Measurements from ENCODE around the gene ARNT2.

Gene ARNT2

GRCh38 chr15:80442728-80443403 lies 38.7 kb downstream of the ARNT2 start:
- no peak for DNase-seq

GRCh38 chr15:80444680-80445251 lies 40.6 kb downstream of the ARNT2 start:
- no peak for DNase-seq

- DNase-seq = no peak
Measured at GRCh38 chr15:80445300-80446041, 41.3 kb downstream of the ARNT2 start.

- no peak for DNase-seq
Measured at GRCh38 chr15:80447077-80447476, 42.9 kb downstream of the ARNT2 start.

GRCh38 chr15:80449825-80450224 lies 45.6 kb downstream of the ARNT2 start:
- DNase-seq = no peak

- no peak for DNase-seq
Measured at GRCh38 chr15:80450811-80451321, 46.7 kb downstream of the ARNT2 start.

- no peak for DNase-seq
Measured at GRCh38 chr15:80452166-80452565, 48.0 kb downstream of the ARNT2 start.

- no peak for DNase-seq
Measured at GRCh38 chr15:80455051-80455648, 51.0 kb downstream of the ARNT2 start.

- peak; percentile 63 for DNase-seq
Measured at GRCh38 chr15:80455668-80456442, 51.7 kb downstream of the ARNT2 start.

GRCh38 chr15:80456517-80457492 lies 52.6 kb downstream of the ARNT2 start:
- DNase-seq = no peak

- no peak for DNase-seq
Measured at GRCh38 chr15:80457896-80458295, 53.7 kb downstream of the ARNT2 start.

GRCh38 chr15:80458580-80458979 lies 54.4 kb downstream of the ARNT2 start:
- no peak for DNase-seq

GRCh38 chr15:80459380-80459779 lies 55.2 kb downstream of the ARNT2 start:
- DNase-seq = no peak

GRCh38 chr15:80459818-80460217 lies 55.6 kb downstream of the ARNT2 start:
- DNase-seq = no peak

GRCh38 chr15:80461356-80462095 lies 57.3 kb downstream of the ARNT2 start:
- DNase-seq = no peak

- no peak for DNase-seq
Measured at GRCh38 chr15:80462111-80462510, 57.9 kb downstream of the ARNT2 start.

GRCh38 chr15:80462836-80463512 lies 58.8 kb downstream of the ARNT2 start:
- no peak for DNase-seq

GRCh38 chr15:80464951-80465625 lies 60.9 kb downstream of the ARNT2 start:
- no peak for DNase-seq

GRCh38 chr15:80465626-80466005 lies 61.4 kb downstream of the ARNT2 start:
- DNase-seq = no peak

GRCh38 chr15:80466543-80466942 lies 62.4 kb downstream of the ARNT2 start:
- no peak for DNase-seq

Data from CD4-positive, alpha-beta T cell treated with Interleukin-17A for 4 hours (primary cell).